AG09309 (cell line): Measurements from ENCODE around the gene NOL7.

ENCODE experiments used
- DNase-seq: peaks from one replicate; pipeline ENCODE4 v3.0.0-alpha.2; 2010; ENCODE audit warnings: low read depth
- H3K4me3 ChIP-seq: 2 replicates; pipeline ENCODE4 v1.5.1; 2011; ENCODE audit warnings: mild to moderate bottlenecking, low read depth, low read length, moderate library complexity; ENCODE audit not compliant: control insufficient read depth
- TF ChIP-seq, protein P1 (sequence below): IDR thresholded peaks from 2 replicates; pipeline ENCODE4 v1.5.1; 2011; ENCODE audit warnings: mild to moderate bottlenecking, low read depth, low read length, inconsistent platforms; ENCODE audit not compliant: insufficient read depth, control insufficient read depth; ENCODE audit errors: missing control alignments

The NOL7 gene

DNA sequence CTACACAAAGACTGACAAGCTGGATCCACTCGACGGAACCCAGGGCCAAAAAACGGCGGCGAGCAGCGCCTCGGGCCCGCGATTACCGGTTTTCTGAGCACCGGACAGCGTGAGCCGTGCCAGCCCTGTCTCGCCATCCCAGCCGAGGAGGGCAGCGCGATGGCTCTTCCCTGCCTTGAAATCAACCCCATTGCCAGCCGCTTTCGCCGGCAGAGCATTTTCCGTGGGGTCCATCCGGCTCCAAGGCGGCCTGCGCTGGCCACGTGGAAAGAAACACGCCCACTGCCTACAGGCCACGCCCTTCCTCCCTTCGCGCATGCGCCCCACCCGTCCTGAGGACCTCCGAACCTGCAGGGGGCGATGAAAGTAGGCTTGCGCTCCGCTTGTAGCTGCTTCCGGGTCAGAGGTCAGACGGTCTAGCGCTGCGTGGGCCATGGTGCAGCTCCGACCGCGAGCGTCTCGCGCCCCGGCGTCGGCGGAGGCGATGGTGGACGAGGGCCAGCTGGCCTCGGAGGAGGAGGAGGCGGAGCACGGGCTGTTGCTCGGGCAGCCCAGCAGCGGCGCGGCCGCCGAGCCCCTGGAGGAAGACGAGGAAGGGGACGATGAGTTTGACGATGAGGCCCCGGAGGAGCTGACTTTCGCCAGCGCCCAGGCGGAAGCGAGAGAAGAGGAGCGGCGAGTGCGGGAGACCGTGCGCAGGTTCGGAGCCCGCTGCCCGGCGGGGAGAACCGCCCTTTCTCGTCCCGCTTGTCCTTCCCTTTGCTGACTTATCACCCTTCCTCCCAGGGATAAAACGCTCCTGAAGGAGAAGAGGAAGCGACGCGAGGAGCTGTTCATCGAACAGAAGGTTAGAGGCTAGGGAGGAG, at the start of gene NOL7:
Gene NOL7 (plus strand): TSS at position 410 of the 866 bp plus-strand sequence. CDS start 24 bp downstream, at position 434.
- peak; percentile 96 for DNase-seq
- peak within 1 kb of the TSS; percentile 66 for H3K4me3 ChIP-seq
- TF ChIP-seq, protein P1, sequence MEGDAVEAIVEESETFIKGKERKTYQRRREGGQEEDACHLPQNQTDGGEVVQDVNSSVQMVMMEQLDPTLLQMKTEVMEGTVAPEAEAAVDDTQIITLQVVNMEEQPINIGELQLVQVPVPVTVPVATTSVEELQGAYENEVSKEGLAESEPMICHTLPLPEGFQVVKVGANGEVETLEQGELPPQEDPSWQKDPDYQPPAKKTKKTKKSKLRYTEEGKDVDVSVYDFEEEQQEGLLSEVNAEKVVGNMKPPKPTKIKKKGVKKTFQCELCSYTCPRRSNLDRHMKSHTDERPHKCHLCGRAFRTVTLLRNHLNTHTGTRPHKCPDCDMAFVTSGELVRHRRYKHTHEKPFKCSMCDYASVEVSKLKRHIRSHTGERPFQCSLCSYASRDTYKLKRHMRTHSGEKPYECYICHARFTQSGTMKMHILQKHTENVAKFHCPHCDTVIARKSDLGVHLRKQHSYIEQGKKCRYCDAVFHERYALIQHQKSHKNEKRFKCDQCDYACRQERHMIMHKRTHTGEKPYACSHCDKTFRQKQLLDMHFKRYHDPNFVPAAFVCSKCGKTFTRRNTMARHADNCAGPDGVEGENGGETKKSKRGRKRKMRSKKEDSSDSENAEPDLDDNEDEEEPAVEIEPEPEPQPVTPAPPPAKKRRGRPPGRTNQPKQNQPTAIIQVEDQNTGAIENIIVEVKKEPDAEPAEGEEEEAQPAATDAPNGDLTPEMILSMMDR: peak; percentile 94

DNA sequence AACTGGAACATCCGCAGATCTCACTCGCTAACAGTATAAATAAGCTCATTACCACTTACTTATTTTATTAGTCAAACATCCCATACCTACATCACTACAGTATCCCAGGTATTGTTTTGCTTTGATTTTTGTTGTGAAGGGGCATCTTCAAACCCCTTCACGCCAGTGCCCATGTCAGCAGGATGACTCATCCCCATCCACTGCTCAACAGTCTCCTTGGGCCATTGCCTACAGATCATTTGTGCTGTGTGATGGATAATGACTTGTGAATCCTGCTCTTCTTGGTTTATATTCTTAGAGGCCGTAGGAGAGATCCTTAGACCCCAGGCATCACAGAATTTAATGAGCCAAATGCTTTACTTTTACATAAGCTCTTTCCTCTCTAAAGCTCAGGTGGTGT, 49.2 kb upstream of the NOL7 start:
- TF ChIP-seq, protein P1: no peak
- DNase-seq: no peak
- no peak overlapping the region for H3K4me3 ChIP-seq

DNA sequence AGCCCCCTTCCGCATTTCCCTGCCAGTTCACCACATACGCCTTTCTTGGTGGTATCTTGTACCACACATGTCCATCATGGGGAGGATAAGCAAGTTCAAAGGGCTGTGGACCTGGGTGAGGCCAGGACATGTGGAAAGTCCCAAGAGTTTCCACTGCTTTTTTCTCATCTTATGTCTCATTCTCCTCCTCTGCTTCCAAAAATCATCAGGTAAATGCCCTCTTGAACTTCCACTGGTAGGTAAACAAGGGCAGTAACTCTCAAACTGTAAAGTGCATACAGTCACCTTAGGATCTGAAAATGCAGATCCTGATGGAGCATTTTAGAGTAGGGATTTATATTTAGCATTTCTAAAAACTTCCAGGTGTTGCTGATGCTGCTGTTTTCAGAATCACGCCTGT, 48.6 kb upstream of the NOL7 start:
- H3K4me3 ChIP-seq: no peak overlapping the region
- TF ChIP-seq, protein P1: no peak
- DNase-seq: no peak

- DNase-seq: no peak
- H3K4me3 ChIP-seq: no peak overlapping the region
- TF ChIP-seq, protein P1: no peak
These were observed 46.2 kb upstream of the NOL7 start for GRCh38 chr6:13568970-13569369.

GRCh38 chr6:13572240-13572639, 42.9 kb upstream of the NOL7 start:
- no peak overlapping the region for H3K4me3 ChIP-seq
- TF ChIP-seq, protein P1: no peak
- no peak for DNase-seq

DNA sequence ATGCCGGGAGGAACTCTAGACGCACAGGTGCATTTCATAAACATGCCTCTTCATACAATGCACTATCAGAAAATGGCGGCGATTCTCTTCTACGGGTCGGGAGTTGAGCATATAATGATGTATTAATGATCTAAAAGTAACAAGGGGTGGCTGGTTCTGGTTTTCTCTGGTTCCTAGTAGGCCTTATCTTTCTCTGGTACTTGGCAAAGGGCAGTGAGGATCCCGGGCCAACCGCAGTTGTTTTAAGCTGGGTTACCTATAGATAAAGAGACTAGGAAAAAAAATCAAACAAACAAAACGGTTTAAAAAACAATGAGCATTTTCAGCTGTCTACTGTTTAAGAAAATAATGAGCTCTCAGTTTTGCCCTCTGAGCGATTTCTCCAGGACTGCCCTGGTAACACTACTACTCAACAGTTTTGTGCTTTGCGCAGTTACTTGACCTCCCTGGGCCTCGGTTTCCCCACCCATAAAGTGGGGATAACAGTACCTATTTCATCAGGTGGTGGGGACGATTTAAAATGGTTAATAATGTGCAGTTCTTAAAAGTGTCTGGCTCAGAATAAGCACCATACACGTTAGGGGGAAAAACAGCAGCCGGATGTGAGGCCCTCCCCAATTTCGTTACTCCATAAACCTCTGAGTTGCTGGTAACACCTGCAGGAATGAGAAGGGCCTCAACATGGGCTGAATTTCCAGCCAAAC, 42.0 kb upstream of the NOL7 start:
- DNase-seq: no peak
- TF ChIP-seq, protein P1: no peak
- peak overlapping the region; percentile 84 for H3K4me3 ChIP-seq
